HG03521 (cell line): ENCODE measurements around the gene TXN2.

Experiments used
- ATAC-seq: cut with Tn5 transposase; IDR thresholded peaks from one replicate; pipeline ENCODE4 v1.9.1; 2021; ENCODE audit warnings: mild to moderate bottlenecking, moderate library complexity; ENCODE audit not compliant: unreplicated experiment

Gene TXN2

GRCh38 chr22:36486619-36487384 lies 5.4 kb upstream of the TXN2 start:
- no peak for ATAC-seq

- ATAC-seq: no peak
These were observed 473 bp downstream of the TXN2 start for GRCh38 chr22:36480941-36481392.

- ATAC-seq: no peak
These were observed 2.5 kb downstream of the TXN2 start for GRCh38 chr22:36478966-36479365.

- no peak for ATAC-seq
These were observed 6.1 kb downstream of the TXN2 start for GRCh38 chr22:36475341-36475740.

GRCh38 chr22:36472689-36473088 lies 8.8 kb downstream of the TXN2 start:
- ATAC-seq: no peak

- no peak for ATAC-seq
These were observed 10.1 kb downstream of the TXN2 start for GRCh38 chr22:36471341-36471821.

GRCh38 chr22:36470994-36471331 lies 10.5 kb downstream of the TXN2 start:
- ATAC-seq: no peak

- no peak for ATAC-seq
These were observed 11.1 kb downstream of the TXN2 start for GRCh38 chr22:36470162-36470993.

- ATAC-seq: no peak
These were observed 12.2 kb downstream of the TXN2 start for GRCh38 chr22:36469094-36469710.

- ATAC-seq: no peak
These were observed 13.5 kb downstream of the TXN2 start for GRCh38 chr22:36467946-36468345.

GRCh38 chr22:36467042-36467810 lies 14.2 kb downstream of the TXN2 start:
- no peak for ATAC-seq

- no peak for ATAC-seq
These were observed 15.2 kb downstream of the TXN2 start for GRCh38 chr22:36466258-36466657.

- no peak for ATAC-seq
These were observed 16.0 kb downstream of the TXN2 start for GRCh38 chr22:36465232-36466021.

GRCh38 chr22:36464715-36465231 lies 16.7 kb downstream of the TXN2 start:
- no peak for ATAC-seq

GRCh38 chr22:36463783-36464184 lies 17.7 kb downstream of the TXN2 start:
- no peak for ATAC-seq

GRCh38 chr22:36461665-36462649 lies 19.5 kb downstream of the TXN2 start:
- ATAC-seq: no peak

- no peak for ATAC-seq
These were observed 21.2 kb downstream of the TXN2 start for GRCh38 chr22:36460202-36460601.

- no peak for ATAC-seq
These were observed 23.6 kb downstream of the TXN2 start for GRCh38 chr22:36457688-36458450.
